Ovary (tissue), 3 donors: ENCODE results near the gene ESM1.

ENCODE experiments used
- POLR2A ChIP-seq: fragments of 450-650 bp; IDR thresholded peaks from one replicate; pipeline ENCODE4 v1.6.1; 2017; ENCODE audit warnings: antibody characterized with exemption, mild to moderate bottlenecking, moderate library complexity
- TF ChIP-seq, protein P1 (sequence below), 3 donors: fragments of 450-650 bp in 2 of 3; fragments of 200-600 bp in 1 of 3; IDR thresholded peaks; one replicate each; pipeline versions ENCODE4 v1.5.1 to v1.8.0; 2016 to 2022; ENCODE audit warnings: antibody characterized with exemption in 3 of 3, mild to moderate bottlenecking in 1 of 3
- donor health status: DM: no; HTN: no; CAD: no.

DNA sequence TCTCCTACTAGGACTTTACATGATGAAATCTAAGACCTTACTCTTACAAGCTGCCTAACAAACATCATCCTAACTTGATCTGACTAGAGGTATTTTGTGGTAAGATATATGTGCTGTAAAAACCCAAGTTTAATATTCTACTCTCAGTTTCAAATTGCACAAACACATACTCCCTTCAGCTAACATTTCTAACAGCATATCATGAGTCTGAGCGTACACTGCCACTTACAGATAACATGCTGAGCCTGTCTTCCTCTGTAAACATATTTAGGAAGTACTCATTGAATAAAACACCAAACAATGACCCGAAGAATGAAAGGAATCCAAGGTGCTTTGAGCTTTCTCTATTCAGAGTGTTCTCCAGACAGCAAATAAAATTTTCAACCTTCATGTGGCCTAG lies 7.9 kb upstream of the ESM1 start:
- no peak for TF ChIP-seq POLR2A
- TF ChIP-seq, protein P1, sequence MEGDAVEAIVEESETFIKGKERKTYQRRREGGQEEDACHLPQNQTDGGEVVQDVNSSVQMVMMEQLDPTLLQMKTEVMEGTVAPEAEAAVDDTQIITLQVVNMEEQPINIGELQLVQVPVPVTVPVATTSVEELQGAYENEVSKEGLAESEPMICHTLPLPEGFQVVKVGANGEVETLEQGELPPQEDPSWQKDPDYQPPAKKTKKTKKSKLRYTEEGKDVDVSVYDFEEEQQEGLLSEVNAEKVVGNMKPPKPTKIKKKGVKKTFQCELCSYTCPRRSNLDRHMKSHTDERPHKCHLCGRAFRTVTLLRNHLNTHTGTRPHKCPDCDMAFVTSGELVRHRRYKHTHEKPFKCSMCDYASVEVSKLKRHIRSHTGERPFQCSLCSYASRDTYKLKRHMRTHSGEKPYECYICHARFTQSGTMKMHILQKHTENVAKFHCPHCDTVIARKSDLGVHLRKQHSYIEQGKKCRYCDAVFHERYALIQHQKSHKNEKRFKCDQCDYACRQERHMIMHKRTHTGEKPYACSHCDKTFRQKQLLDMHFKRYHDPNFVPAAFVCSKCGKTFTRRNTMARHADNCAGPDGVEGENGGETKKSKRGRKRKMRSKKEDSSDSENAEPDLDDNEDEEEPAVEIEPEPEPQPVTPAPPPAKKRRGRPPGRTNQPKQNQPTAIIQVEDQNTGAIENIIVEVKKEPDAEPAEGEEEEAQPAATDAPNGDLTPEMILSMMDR (IDR thresholded peaks at IDR 0.05) = no peak
